H1 (cell line): ENCODE measurements around the gene TRIAP1. TPM values are rescaled to one million over a fixed set of nuclear protein-coding genes. Genes with fewer than 3 reads are reported as not detected.

ENCODE experiments used
- CTCF ChIA-PET: fragments of 300-600 bp; sonication (Branson Sonifier 250); formaldehyde crosslinking; loops from one replicate; lab custom pipeline; 2021; ENCODE audit not compliant: partially characterized antibody; lab: Charles Lee
- POLR2A ChIA-PET: fragments of 300-600 bp; sonication (Branson Sonifier 250); formaldehyde crosslinking; loops from one replicate; lab custom pipeline; 2021; ENCODE audit warnings: inconsistent platforms; ENCODE audit not compliant: partially characterized antibody; lab: Charles Lee
- DNase-seq, 2 experiments: peaks; one replicate each; pipeline versions ENCODE4 v3.0.0 to v3.0.0-alpha.2; 2010 to 2022; ENCODE audit warnings: low spot score in 2 of 2, low read depth in 1 of 2, mixed read lengths in 1 of 2
- FAIRE-seq: peaks from 2 replicates; lab custom pipeline; 2011; peaks lifted over from hg19 to GRCh38; lab: Jason Lieb, UNC
- H2AFZ ChIP-seq: 2 replicates; pipeline ENCODE4 v1.8.1; 2012; ENCODE audit warnings: low read length, inconsistent platforms
- H2AK5ac ChIP-seq: 2 replicates; pipeline ENCODE4 v1.6.1; 2013; ENCODE audit warnings: low read depth, low read length
- H2BK120ac ChIP-seq: replicated peaks from 2 replicates; pipeline ENCODE3; 2013; ENCODE audit warnings: low read depth, low read length, inconsistent platforms
- H2BK12ac ChIP-seq: 2 replicates; pipeline ENCODE4 v1.6.1; 2013; ENCODE audit warnings: low read depth, low read length
- H2BK15ac ChIP-seq: 2 replicates; pipeline ENCODE4 v1.6.1; 2013; ENCODE audit warnings: low read length
- H2BK20ac ChIP-seq: 2 replicates; pipeline ENCODE4 v1.6.1; 2013; ENCODE audit warnings: low read length
- H2BK5ac ChIP-seq: 2 replicates; pipeline ENCODE4 v1.6.1; 2013; ENCODE audit warnings: low read depth, low read length
- H3K14ac ChIP-seq: 2 replicates; pipeline ENCODE4 v1.6.1; 2013; ENCODE audit warnings: inconsistent platforms; ENCODE audit not compliant: insufficient read length
- H3K18ac ChIP-seq: 2 replicates; pipeline ENCODE4 v1.6.1; 2013; ENCODE audit warnings: low read length; ENCODE audit errors: extremely low read depth
- H3K23ac ChIP-seq: 2 replicates; pipeline ENCODE4 v1.6.1; 2013; ENCODE audit warnings: inconsistent platforms; ENCODE audit not compliant: insufficient read length
- H3K23me2 ChIP-seq: 2 replicates; pipeline ENCODE4 v1.6.1; 2013; ENCODE audit warnings: low read depth, low read length
- H3K27ac ChIP-seq: 2 replicates; pipeline ENCODE4 v1.6.1; 2011; ENCODE audit warnings: low read depth, low read length, inconsistent platforms
- H3K27me3 ChIP-seq, 4 experiments: replicated peaks in 1 of 4; 1 replicate in 1 of 4; 2 replicates in 3 of 4; pipeline versions ENCODE4 v1.6.1 to v1.8.1; 2011 to 2013; ENCODE audit warnings: low read length in 3 of 4, mild to moderate bottlenecking in 3 of 4, inconsistent platforms in 2 of 4, mixed read lengths in 2 of 4, moderate library complexity in 1 of 4; ENCODE audit not compliant: control insufficient read depth in 3 of 4, insufficient read depth in 3 of 4; ENCODE audit errors: extremely low read depth in 1 of 4
- H3K36me3 ChIP-seq, 4 experiments: 2 replicates each; pipeline versions ENCODE4 v1.6.1 to v1.8.1; 2011 to 2013; ENCODE audit warnings: mild to moderate bottlenecking in 4 of 4, low read length in 3 of 4, moderate library complexity in 2 of 4, control low read depth in 1 of 4, inconsistent platforms in 1 of 4; ENCODE audit not compliant: insufficient read depth in 4 of 4, control insufficient read depth in 2 of 4
- H3K4ac ChIP-seq: replicated peaks from 2 replicates; pipeline ENCODE3; 2013; ENCODE audit warnings: low read length, low read depth, mixed read lengths, inconsistent platforms; ENCODE audit not compliant: insufficient read length
- H3K4me1 ChIP-seq, 4 experiments: replicated peaks in 1 of 4; 1 replicate in 1 of 4; 2 replicates in 3 of 4; pipeline versions ENCODE4 v1.6.1 to v1.8.1; 2011 to 2013; ENCODE audit warnings: low read length in 3 of 4, inconsistent platforms in 2 of 4, mixed read lengths in 1 of 4; ENCODE audit not compliant: insufficient read depth in 4 of 4, control insufficient read depth in 3 of 4
- H3K4me2 ChIP-seq, 2 experiments: 2 replicates each; pipeline versions ENCODE4 v1.6.1 to v1.8.1; 2011 to 2013; ENCODE audit warnings: low read depth in 2 of 2, low read length in 2 of 2, control low read depth in 1 of 2, inconsistent platforms in 1 of 2, mild to moderate bottlenecking in 1 of 2; ENCODE audit not compliant: insufficient read depth in 1 of 2
- H3K4me3 ChIP-seq, 4 experiments: fragments of 200-600, 300-600 bp in 1 of 4; sonication (generic), shearing (Covaris generic), sonication (Bioruptor Twin) in 1 of 4; 2 replicates each; pipeline versions ENCODE4 v1.5.1 to v1.8.1; 2011 to 2016; ENCODE audit warnings: low read length in 4 of 4, low read depth in 3 of 4, control low read depth in 2 of 4, inconsistent platforms in 2 of 4, mild to moderate bottlenecking in 2 of 4, mixed read lengths in 1 of 4, moderate library complexity in 1 of 4; ENCODE audit not compliant: insufficient read depth in 2 of 4; ENCODE audit errors: extremely low read depth in 1 of 4
- H3K56ac ChIP-seq: replicated peaks from 2 replicates; pipeline ENCODE3; 2013; ENCODE audit warnings: low read depth, mild to moderate bottlenecking, mixed read lengths, low read length, inconsistent platforms; ENCODE audit not compliant: insufficient read length
- H3K79me1 ChIP-seq: 2 replicates; pipeline ENCODE4 v1.6.1; 2013; ENCODE audit warnings: low read depth, low read length, control low read depth
- H3K79me2 ChIP-seq, 2 experiments: 2 replicates each; pipeline versions ENCODE4 v1.6.1 to v1.8.1; 2012 to 2013; ENCODE audit warnings: low read length in 2 of 2, mild to moderate bottlenecking in 2 of 2, inconsistent platforms in 1 of 2; ENCODE audit not compliant: insufficient read depth in 2 of 2, control insufficient read depth in 1 of 2
- H3K9ac ChIP-seq, 4 experiments: replicated peaks in 1 of 4; 1 replicate in 1 of 4; 2 replicates in 3 of 4; pipeline versions ENCODE4 v1.6.1 to v1.8.1; 2011 to 2013; ENCODE audit warnings: low read depth in 3 of 4, low read length in 3 of 4, control low read depth in 2 of 4, mild to moderate bottlenecking in 2 of 4, moderate library complexity in 2 of 4, inconsistent platforms in 1 of 4; ENCODE audit errors: extremely low read depth in 1 of 4
- H3K9me3 ChIP-seq, 2 experiments: 2 replicates each; pipeline versions ENCODE4 v1.6.1 to v1.8.1; 2012 to 2013; ENCODE audit warnings: mild to moderate bottlenecking in 2 of 2, moderate library complexity in 2 of 2, control low read depth in 1 of 2, inconsistent platforms in 1 of 2, low read depth in 1 of 2, low read length in 1 of 2, mixed read lengths in 1 of 2; ENCODE audit not compliant: insufficient read depth in 2 of 2
- H4K20me1 ChIP-seq, 2 experiments: replicated peaks in 1 of 2; 2 replicates each; pipeline versions ENCODE3 to v1.8.1; 2011 to 2013; ENCODE audit warnings: inconsistent platforms in 2 of 2, low read length in 2 of 2, mild to moderate bottlenecking in 1 of 2; ENCODE audit not compliant: insufficient read depth in 2 of 2, control insufficient read depth in 1 of 2
- H4K5ac ChIP-seq: 2 replicates; pipeline ENCODE4 v1.6.1; 2013; ENCODE audit warnings: low read length, low read depth, mixed read lengths, inconsistent platforms; ENCODE audit not compliant: insufficient read length
- H4K8ac ChIP-seq: 2 replicates; pipeline ENCODE4 v1.8.0; 2013; ENCODE audit warnings: mild to moderate bottlenecking, moderate library complexity, low read length, inconsistent platforms; ENCODE audit not compliant: insufficient read depth; ENCODE audit errors: extremely low read depth
- H4K91ac ChIP-seq: replicated peaks from 2 replicates; pipeline ENCODE3; 2013; ENCODE audit warnings: low read length, mixed read lengths, inconsistent platforms; ENCODE audit not compliant: insufficient read length
- CBX8 ChIP-seq: fragments of 300-800, 300-1000 bp; sonication (generic); IDR thresholded peaks from 2 replicates; pipeline ENCODE4 v1.7.1; 2016; ENCODE audit warnings: low read depth, low read length, borderline replicate concordance
- CHD1 ChIP-seq: IDR thresholded peaks from 2 replicates; pipeline ENCODE4 v1.6.1; 2012; ENCODE audit warnings: low read depth, low read length, improper control_type of control experiment
- GTF2F1 ChIP-seq: IDR thresholded peaks from 2 replicates; pipeline ENCODE4 v1.6.1; 2012; ENCODE audit warnings: low read depth, low read length, improper control_type of control experiment, borderline replicate concordance
- HDAC6 ChIP-seq: IDR thresholded peaks from one replicate; pipeline ENCODE4 v1.7.1; 2012; ENCODE audit warnings: low read depth, mild to moderate bottlenecking, inconsistent platforms, low read length, moderate library complexity
- KDM4A ChIP-seq: IDR thresholded peaks from one replicate; pipeline ENCODE4 v1.7.1; 2012; ENCODE audit warnings: low read depth, mild to moderate bottlenecking, moderate library complexity, low read length, inconsistent platforms; ENCODE audit not compliant: severe bottlenecking
- SIN3A ChIP-seq, 2 experiments: IDR thresholded peaks in 1 of 2; conservative IDR thresholded peaks in 1 of 2; 2 replicates each; pipeline ENCODE4 v1.6.1; 2011 to 2012; ENCODE audit warnings: low read length in 2 of 2, improper control_type of control experiment in 1 of 2, low read depth in 1 of 2, mild to moderate bottlenecking in 1 of 2
- SIX5 ChIP-seq: IDR thresholded peaks from 2 replicates; pipeline ENCODE4 v1.6.1; 2011; ENCODE audit warnings: mild to moderate bottlenecking, low read depth, low read length
- TAF1 ChIP-seq: IDR thresholded peaks from 2 replicates; pipeline ENCODE4 v1.6.1; 2011; ENCODE audit warnings: mild to moderate bottlenecking, low read depth, low read length
- WGBS, 2 experiments: shearing (Covaris generic) in 1 of 2; methylation state at CpG; one replicate each; pipeline versions ENCODE4 v1.1.6 to v1.1.7; 2013 to 2015; ENCODE audit warnings: low lambda C conversion rate in 2 of 2, mixed read lengths in 2 of 2, inconsistent platforms in 1 of 2, low coverage in 1 of 2, missing lambda C conversion rate in 1 of 2; ENCODE audit not compliant: insufficient replicate concordance in 2 of 2, insufficient coverage in 1 of 2, insufficient read length in 1 of 2; ENCODE audit errors: extremely low coverage in 1 of 2, missing lambda C conversion rate in 1 of 2; 5-methylcytosine and 5-hydroxymethylcytosine counted together
- polyA plus RNA-seq, 7 experiments: library from polyadenylated mRNA; depleted of rRNA in 3 of 7; stranded (reverse) in 5 of 7; unstranded in 2 of 7; fragments of >200 nt in 5 of 7; fragments of 200-250 nt in 2 of 7; gene quantifications; 1 replicate in 5 of 7; 2 replicates in 1 of 7; 4 replicates in 1 of 7; pipeline versions ENCODE4 v1.2.1 to v1.2.3, GENCODE V29; 2011 to 2013; ENCODE audit warnings: missing spikeins in 2 of 7, mixed read lengths in 2 of 7
- total RNA-seq: library from RNA; stranded (reverse); fragmentation: NEBNext Ultra II Directional; extraction: Animal tissue kit (Norgen Biotek cat#: 25700); gene quantifications from 2 replicates; pipeline ENCODE4 v1.2.1, GENCODE V29; 2021
- TF ChIP-seq, protein P1 (sequence below): IDR thresholded peaks from 2 replicates; pipeline ENCODE4 v1.6.1; 2011; ENCODE audit warnings: low read depth, mild to moderate bottlenecking, low read length; ENCODE audit not compliant: insufficient read depth

TRIAP1 gene
- total and polyA plus RNA-seq, 2 of the 8 experiments (the other 6 are each of a cell fraction or from before 2014, with no cell fraction given), result 42.0 to 63.4 TPM

DNA sequence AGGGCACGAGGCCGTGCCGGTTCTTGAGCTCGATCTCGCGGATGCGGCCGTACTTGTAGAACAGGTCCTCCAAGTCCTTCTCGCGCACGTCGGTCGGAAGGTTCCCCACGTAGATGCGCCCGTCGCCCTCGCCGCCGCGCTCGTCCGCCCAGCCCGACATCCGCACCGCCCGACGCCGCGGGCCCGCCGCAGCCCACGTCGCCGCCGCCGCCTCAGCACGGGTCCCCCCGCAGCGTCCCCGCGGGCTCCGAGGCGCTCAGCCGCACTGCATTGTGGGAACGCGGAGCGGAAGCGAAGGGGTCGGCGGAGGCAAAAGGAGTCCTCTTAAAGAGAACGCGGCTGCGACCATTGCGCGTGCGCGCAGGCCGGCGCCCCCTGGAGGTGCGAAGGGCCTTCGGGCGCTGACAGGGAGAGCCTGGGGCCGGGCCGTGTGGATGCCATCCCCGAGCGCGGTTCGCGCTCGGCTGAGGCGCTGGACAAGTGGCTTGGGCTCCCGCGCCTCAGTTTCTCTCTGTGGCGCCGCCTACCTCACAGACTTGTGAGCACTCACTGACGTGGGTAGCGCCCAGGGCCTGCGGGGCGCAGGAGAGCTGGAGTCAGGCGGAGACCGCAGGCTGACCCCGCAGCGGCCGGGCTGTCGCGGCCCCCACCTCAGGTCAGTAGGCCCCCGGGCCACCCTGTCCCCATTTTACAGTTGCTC is 23.4 kb upstream of the TRIAP1 start, which contains the start of gene SRSF9:
TSS of gene SRSF9 (minus strand) at position 299 of the 700 bp plus-strand sequence. CDS start at position 160, 139 bp downstream.
- Histone ChIP-seq H3K56ac (peak within 1 kb of the TSS; percentile 97), H3K9me3 (no peaks in the 10 kb centered on the region), H3K4me3 (peak within 1 kb of the TSS; percentile 76 to 97 (median 78)), H3K79me2 (peaks cover 0 to 44% of the 10 kb centered on the region in 2 experiments; a peak in 3 of 4 replicates), H3K23me2 (peaks cover 5% of the 10 kb centered on the region), H3K4me1 (peaks cover 0 to 5% (median 0%) of the 10 kb centered on the region in 4 experiments; a peak in 2 of 7 replicates), H3K23ac (no peak within 1 kb of the TSS), H2AK5ac (no peak within 1 kb of the TSS), H2BK120ac (no peak within 1 kb of the TSS), H2BK20ac (no peak within 1 kb of the TSS), H3K4me2 (peak within 1 kb of the TSS; percentile 78 to 83), H4K91ac (peak within 1 kb of the TSS; percentile 99), H2BK15ac (peak within 1 kb of the TSS; percentile 95; the same call in 1 of the 2 replicates), H2AFZ (peak within 1 kb of the TSS; percentile 47; the same call in 1 of the 2 replicates), H3K9ac (peak within 1 kb of the TSS; percentile 69 to 96 (median 94)), H3K79me1 (no peaks in the 10 kb centered on the region; the same call in 1 of the 2 replicates), H2BK12ac (peak within 1 kb of the TSS; percentile 85; the same call in 1 of the 2 replicates), H3K18ac (peak within 1 kb of the TSS; percentile 98), H3K4ac (peak within 1 kb of the TSS; percentile 95), H3K14ac (no peak within 1 kb of the TSS), H4K8ac (peak within 1 kb of the TSS; percentile 90), H4K5ac (peak within 1 kb of the TSS; percentile 96), H2BK5ac (peak within 1 kb of the TSS; percentile 98), H3K36me3 (peaks cover 9 to 18% (median 12%) of the 10 kb centered on the region in 4 experiments; a peak in 7 of 8 replicates), H3K27ac (peak within 1 kb of the TSS; percentile 96), H3K27me3 (no peaks in the 10 kb centered on the region), H4K20me1 (peaks cover 10 to 13% of the 10 kb centered on the region in 2 experiments)
- POLR2A ChIA-PET, result interaction anchor here (0.6 to 18.7 kb wide), 18 partner anchors 9 to 274 kb away, joined by 3 to 365 read pairs (median 5); partner anchors contain the start of genes COQ5, DYNLL1, GATC and PLA2G1B
- FAIRE-seq (no peak), DNase-seq (peak; percentile 89 to 99)
- 1% methylated on average over 74 of the region's 88 CpGs; no CpG with 5 or more reads in 1 of the 2 experiments for WGBS, 2 experiments
- CTCF ChIA-PET, result interaction anchor here (0.7 to 9.3 kb wide), 16 partner anchors 10 to 135 kb away, joined by 3 to 152 read pairs (median 5); partner anchors contain the start of genes COX6A1, DYNLL1, GATC and TRIAP1
- TF ChIP-seq CBX8, result no peak
- peak; percentile 70 for TF ChIP-seq TAF1
- TF ChIP-seq KDM4A, result peak; percentile 29
- no peak for TF ChIP-seq GTF2F1
- TF ChIP-seq SIX5, result no peak
- TF ChIP-seq, protein P1, sequence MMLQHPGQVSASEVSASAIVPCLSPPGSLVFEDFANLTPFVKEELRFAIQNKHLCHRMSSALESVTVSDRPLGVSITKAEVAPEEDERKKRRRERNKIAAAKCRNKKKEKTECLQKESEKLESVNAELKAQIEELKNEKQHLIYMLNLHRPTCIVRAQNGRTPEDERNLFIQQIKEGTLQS, result 0 out of 2 replicates have a peak, but pooled peaks have one; percentile 35
- no peak for TF ChIP-seq HDAC6
- TF ChIP-seq CHD1, result no peak
- TF ChIP-seq SIN3A (conservative IDR thresholded peaks at IDR 0.05 in 1 of 2, IDR thresholded peaks at IDR 0.05 in 1 of 2; ENCODE audit: low read depth in 1 of 2, low read length in 2 of 2), result peak; percentile 71 to 76; a peak in 2 of 4 replicates
